Measurements from ENCODE around the gene GTF3C2.
"Not testable (repeated sequence)": the region's sequence is repeated elsewhere in the genome, so short reads cannot be mapped to it uniquely, and the experiment has no call there.

GTF3C2 gene

GRCh38 chr2:27370816-27371620 is 14.5 kb upstream of the GTF3C2 start:
- DNase-seq: no peak

GRCh38 chr2:27370026-27370815 is 13.7 kb upstream of the GTF3C2 start, which contains the start of the genes EIF2B4 and SNX17:
Gene EIF2B4 (minus strand): TSS chr2:27370338. CDS start chr2:27370314, 24 bp downstream.
Gene SNX17 (plus strand): TSS chr2:27370616. CDS start chr2:27370744, 128 bp downstream.
- peak; percentile 98 for DNase-seq

DNA sequence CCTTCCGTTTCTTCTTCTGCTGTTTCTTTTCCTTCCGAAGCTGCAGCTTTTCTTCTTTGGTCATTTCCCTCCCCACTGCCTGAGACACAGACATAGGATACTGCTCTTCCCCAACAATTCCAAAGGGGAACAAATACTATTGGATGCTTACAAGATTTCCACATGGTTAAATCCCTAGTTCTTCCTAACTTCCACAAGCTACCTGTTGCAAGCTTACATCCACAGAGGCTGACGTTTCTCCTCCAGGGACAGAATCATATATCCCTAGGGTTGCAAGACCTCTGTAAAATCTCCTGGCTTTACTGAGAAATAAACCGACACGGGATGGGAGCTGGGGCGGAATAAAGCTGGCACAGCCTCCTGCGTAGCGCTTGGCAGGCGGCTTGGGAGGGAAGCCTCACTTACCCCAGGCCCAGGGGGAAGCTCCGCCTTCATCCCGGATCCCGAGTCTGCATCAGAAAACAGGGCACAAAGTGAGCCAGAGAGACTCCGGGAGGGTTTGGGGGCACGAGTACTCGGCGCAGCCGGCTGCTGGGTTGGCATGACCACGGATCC is 13.0 kb upstream of the GTF3C2 start:
- no peak for DNase-seq

DNA sequence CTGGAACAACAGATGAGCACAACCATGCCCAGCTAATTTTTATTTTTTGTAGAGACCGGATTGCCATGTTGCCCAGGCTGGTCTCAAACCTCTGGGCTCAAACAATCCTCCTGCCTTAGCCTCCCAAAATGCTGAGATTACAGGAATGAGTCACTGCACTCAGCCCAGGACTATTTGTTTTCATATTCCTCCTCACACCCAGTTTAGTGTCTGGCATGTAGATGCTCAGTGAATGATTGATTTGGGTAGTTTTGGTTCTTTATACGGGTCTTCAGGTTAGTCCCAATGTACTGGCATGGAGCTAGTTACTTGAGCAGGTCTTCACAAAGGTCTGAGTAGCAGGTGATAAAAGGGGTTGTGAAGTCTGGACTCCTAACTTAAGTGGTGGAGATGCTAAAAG is 7.4 kb upstream of the GTF3C2 start:
- no peak for DNase-seq

- no peak for DNase-seq
These were observed 6.3 kb upstream of the GTF3C2 start for GRCh38 chr2:27362678-27363420.

DNA sequence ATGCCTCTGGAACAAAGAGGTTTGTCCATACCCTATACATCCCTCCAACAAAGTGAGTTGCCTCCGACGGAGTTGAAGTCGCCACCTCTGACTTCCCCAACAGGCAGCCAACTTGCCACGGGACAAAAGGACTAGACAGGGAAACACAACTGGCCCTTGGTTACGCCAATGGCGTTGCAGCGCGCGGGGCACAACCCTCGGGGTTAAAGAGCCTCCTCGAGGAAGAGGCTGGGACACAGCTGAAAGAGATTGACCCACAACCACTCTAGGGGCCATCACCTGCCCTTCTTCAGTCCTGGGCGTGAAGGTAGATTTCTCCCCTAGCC is 545 bp downstream of the GTF3C2 start:
- DNase-seq: no peak

GRCh38 chr2:27354597-27354927 is 2.0 kb downstream of the GTF3C2 start:
- DNase-seq: no peak

- DNase-seq: no peak
These were observed 2.6 kb downstream of the GTF3C2 start for GRCh38 chr2:27353762-27354596.

GRCh38 chr2:27353386-27353761 is 3.2 kb downstream of the GTF3C2 start:
- DNase-seq: not testable (repeated sequence)

DNA sequence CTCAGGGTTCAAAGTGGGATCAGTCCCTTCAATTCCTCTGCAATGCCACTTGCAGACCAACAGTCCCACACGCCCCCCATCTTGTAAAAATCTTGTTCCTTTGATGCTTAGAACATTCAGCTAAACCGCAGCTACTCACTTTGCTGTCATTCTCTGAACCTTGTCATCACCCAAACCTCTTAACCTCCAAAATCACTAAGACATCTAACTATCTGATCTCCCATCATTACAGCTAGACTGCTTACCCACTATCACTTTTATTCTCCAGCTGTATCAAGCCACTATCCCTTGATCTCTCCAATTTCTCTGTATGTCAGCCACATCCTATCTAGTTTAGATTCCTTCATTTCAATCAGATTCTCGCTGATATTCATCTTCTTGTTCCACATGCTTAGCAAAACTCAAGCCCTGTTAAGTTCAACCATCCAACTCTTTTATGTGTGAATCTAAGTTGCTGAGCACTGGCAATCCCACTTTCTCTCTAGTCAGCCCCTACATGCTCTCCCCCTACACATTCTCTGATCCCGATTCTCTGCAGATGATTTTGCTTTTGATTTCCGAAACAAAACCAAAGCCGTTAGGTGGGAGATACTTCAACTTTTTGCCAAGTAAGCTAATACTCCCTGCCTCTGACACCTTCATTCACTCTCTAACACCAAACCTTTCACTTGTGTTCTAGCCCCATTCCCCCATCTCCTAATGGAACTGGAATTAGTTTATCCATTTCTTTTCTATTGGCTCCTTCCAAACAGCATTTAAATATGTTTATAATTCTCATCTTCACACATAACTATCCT is 4.6 kb downstream of the GTF3C2 start:
- DNase-seq: no peak

DNA sequence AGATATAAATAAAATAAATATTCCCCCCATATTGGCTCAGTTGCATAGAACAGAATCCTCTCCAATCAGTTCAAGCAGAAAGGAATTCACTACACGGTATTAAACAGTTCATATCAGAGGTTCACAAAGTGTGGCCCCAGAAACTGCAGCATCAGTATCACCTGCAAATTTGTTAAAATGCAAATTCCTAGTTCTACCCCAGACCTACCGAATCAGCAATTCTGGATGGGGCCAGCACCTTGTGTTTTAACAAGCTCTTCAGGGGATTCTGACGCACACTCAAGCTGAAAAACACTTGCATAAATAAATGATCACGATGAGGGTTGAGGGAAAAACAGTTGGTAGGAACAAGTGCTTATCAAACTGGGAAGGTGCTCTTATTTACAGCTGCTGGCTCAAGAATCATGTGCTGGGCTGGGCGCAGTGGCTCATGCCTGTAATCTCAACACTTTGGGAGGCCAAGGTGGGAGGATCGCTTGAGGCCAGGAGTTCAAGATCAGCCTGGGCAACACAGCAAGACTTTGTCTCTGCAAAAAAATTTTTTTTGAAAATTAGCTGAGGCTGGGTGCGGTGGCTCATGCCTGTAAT is 6.4 kb downstream of the GTF3C2 start:
- no peak for DNase-seq

DNA sequence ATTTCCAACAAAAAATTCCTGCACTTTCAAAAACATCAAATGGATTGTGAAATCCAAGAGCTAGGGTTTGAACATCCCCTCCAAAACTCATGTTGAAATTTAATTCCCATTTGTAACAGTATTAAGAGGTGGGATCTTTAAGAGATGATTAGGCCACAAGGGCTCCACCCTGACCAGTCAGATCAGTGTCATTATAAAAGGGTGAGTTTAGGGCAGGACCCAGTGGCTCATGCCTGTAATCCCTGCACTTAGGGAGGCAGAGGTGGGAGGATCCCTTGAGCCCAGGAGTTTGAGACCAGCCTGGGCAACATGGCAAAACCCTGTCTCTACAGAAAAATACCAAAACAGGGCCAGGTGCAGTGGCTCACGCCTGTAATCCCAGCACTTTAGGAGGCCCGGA is 8.9 kb downstream of the GTF3C2 start:
- DNase-seq: no peak

GRCh38 chr2:27336173-27336572 is 20.4 kb downstream of the GTF3C2 start:
- DNase-seq: no peak

GRCh38 chr2:27335311-27335710 is 21.3 kb downstream of the GTF3C2 start:
- no peak for DNase-seq

- DNase-seq: no peak
These were observed 31.8 kb downstream of the GTF3C2 start for GRCh38 chr2:27324720-27325119.

DNA sequence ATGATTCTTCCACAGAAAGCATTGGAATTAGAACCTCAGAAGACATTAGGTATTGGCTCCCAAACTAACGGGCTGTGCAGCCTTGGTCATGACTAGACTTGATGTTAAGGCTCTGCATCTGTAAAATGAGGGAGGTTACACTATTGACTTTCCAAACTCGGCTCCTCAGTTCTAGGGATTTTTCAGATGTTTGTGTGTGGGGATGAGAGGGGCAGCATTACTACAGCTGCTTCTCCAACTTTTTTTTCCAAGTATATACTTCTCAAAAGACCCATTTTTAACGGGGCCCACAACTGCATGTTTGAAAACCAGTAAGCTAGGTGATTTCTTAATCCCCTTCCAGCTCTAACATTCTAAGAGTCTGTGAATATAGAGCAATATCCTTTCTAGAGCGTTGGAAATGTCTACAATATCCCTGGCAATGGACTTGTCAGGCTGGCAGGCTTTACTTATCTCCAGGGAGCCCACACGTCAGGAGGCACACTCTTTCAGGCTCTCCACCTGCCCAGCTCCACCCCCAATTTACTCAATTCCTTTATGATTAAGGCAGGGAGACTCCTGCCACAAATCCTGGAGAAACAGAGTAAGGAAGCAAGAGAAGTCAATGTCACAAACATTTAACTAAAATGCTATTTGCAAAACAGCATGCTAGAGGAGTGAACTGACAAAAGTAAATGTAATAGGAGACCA is 32.8 kb downstream of the GTF3C2 start:
- DNase-seq: no peak

GRCh38 chr2:27322766-27323595 is 33.6 kb downstream of the GTF3C2 start, which contains the start of gene MPV17:
Gene MPV17 (minus strand): TSS chr2:27323097. CDS start chr2:27322517, 580 bp downstream.
- peak; percentile 80 for DNase-seq

DNA sequence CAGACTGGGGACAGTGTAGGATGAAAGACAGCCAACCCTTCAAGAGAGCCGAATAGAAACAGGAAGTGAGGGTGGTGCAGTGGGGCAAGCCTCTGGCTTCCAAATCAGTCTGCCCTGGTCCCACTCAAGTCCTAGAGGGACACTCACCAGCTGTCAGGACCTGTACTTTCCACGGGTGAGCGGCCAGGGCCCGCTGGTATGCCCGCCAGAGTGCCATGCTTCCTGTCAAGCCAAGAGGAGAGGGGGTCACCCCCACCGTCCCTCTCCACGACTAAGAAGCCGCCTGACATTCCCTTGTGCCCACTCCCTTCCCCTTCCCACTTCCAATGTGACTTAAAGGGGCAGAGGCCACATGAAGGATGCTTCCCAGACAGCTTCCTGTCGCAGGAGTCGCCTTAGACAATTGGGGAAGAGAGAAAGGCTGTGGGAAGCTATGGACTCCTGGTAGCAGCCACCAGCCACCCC is 34.2 kb downstream of the GTF3C2 start:
- no peak for DNase-seq

DNA sequence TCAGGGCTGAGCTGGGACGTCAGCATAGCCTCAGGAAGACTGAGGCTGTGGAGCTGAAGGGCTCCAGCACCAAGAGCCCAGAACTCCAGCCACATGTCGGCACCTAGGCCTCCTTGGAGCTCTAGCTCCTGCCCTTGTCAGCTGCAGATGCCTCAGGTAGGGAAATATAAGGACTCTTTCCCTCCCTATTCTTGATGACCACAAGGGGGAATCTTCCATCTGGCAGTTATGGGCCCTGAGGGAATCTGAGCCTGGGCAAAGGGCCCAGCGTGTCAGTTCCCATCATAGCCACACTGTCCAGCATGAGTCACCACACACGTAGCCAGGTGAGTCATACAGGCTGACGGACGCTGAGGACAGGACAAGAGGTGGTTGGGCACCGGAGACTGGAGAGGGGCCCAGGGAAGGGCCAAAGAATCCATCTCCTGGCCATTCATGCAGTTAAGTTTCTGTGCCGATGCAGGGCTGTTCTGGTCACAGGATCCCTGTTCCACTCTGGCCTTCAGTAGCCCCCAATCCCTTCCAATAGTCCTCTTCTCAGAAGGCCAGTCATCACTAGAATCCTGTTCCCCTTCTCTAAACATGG is 35.5 kb downstream of the GTF3C2 start:
- no peak for DNase-seq

Measured in activated T-cell treated with anti-CD3 and anti-CD28 coated beads for 4 hours (primary cell).